NCI-H1417 (cell line): ENCODE measurements around the gene DNAJB5.
"Not testable (repeated sequence)": the region's sequence is repeated elsewhere in the genome, so short reads cannot be mapped to it uniquely, and the experiment has no call there.

Experiments
- DNase-seq, 3 experiments: peaks; one replicate each; lab custom pipeline; 2025; lab: John Stamatoyannopoulos, UW

The DNAJB5 gene

GRCh38 chr9:34989003-34989945 is at the start of gene DNAJB5:
DNAJB5 (plus strand) TSS chr9:34989745; CDS start chr9:34990631, 886 bp downstream.
- DNase-seq = peak; percentile 93 to 98 (median 95)

DNA sequence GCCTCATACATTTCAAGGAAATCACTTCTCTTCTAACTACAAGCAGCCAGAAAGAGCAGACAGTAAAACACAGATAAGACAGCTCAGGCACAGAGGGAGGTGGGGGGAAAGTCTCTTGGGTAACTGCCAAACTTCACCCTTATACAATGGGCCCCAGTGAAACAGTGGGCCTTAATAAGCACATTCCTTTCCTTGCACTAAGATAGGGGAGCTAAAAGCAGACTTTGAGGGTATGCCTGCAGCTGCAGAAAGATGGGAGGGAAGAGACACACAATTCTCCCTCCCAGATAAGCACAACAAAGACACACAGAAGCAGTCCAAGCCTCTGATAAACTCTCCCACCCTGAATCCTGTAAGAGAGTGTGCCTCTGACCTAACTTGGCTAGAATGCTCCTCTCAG is 49.6 kb upstream of the DNAJB5 start:
- DNase-seq = not testable (repeated sequence)

DNA sequence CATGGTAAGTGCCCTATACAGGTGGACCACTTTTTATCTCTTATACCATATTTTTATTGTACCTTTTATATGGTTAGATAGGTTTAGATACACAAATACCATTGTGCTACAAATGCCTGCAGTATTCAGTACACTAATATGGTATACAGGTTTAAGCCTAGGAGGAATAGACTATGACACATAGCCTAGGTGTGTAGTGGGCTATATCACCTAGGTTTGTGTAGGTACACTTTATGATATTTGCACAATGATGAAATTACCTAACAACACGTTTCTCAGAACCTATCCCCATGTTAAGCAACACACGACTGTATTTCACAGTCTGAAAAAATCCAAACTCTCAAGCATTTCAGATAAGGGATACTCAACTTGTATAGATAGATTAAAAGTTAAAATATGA is 41.1 kb upstream of the DNAJB5 start:
- no peak for DNase-seq

DNA sequence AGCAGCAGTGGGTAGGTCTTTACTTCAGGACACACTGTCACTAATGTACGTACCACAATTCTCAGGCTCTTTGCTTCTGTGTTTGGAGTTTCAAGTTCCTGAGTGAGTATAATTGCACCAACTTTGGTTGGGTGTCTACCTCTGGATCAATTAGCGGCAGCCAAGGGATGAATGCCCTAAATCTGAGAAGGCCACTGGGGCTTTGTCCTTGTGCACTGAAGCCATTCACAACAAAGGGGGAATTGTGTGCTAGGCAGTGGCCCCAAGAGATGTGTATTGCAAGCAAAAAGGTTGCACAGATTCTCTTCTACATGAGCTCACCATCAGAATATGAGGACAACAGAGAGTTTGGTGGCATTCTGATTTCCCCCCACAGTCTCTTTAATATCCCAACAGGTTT is 35.3 kb upstream of the DNAJB5 start:
- no peak for DNase-seq

DNA sequence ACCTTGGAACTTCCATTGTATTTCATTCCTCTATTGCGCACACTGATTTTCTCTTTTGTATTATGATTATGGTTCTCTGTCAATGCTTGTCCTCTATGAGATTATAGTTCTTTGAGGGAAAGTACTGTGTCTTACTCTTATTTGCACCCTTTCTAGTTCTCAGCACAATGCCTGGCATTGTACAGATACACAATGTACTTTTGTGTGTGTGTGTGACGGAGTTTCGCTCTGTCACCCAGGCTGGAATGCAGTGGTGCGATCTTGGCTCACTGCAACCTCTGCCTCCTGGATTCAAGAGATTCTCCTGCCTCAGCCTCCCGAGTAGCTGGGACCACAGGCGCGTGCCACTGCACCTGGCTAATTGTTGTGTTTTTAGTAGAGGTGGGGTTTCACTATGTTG is 33.5 kb upstream of the DNAJB5 start:
- not testable (repeated sequence) for DNase-seq

GRCh38 chr9:34956648-34957047 is 32.9 kb upstream of the DNAJB5 start:
- DNase-seq = no peak

DNA sequence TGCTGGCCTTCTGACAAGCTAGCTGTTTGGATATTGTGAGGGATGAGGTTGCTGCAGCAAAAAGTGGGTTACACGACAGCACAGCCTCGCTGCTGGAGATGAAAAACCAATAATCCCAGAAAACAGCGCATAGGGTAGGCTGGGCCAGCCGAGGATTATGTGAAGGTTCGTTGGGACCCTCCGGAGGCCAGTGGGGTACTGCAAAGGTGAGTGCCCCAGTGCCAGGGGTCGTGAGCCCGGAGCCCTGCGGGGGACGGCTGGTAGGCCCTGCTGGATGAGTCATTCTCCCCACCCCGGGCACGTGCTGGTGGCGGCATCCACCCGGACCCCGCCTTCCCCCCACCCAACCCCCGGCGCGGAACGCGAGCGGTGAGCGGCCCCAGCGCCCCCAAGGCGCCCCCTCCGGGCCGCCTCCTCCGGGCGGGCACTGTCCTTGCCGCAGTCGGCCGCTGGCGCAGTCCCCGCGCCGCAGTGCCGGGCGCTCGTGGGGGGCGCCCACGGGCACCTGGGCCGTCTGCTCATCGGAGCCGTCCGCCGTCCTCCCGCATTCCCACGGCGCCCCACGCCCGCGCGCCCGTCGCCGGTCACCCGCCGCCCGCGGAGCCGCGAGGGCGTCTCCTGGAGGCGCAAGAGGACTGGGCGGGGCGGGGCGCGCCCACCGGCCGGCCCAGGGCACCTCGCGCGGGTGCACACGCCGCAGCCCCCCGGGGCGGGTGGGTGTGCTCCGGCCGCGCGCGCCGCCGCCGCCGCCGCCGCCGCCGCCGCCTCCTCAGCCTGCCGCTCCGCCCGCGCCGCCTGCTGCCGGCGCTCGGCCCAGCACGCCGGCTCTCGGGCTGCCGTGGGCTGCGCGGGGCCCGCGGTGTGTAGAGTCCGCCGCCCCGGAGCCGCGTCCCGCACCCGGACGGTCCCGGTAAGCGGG is 31.8 kb upstream of the DNAJB5 start, which contains the start of gene PHF24:
Gene PHF24 (plus strand): TSS at position 794 of the 919 bp plus-strand sequence. CDS start 13,014 bp downstream, outside the sequence.
- peak; percentile 2 to 23 (median 4) for DNase-seq

DNA sequence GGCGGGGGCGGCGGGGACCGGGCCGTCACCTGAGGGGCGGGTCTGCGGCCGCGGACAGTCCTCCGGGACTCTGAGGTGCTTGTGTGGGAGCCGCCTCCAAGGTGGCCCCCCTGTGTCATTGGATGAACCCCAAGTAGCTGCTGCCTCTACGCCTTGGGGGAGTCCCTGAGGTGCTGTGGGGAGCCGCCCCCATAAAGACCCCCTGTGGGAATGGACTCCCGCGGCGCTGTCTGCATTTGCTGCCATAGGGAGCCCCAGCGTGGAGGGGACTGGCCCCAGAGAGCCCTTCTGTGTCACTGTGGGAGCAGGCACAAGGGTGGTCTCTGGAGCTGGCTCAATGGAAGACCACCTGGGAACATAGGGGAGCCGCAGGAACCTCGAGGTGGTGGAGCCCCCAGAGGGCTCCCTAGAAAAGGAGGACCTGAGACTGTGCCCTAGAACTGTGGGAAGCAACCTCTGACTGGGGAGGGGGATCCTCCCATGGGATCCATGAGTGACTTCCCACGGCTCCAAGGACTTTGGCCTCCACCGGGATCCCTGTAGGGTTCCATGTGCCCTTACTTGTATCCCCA is 31.0 kb upstream of the DNAJB5 start:
- no peak for DNase-seq

- no peak for DNase-seq
These were observed 30.1 kb upstream of the DNAJB5 start for GRCh38 chr9:34959461-34959860.

GRCh38 chr9:34961574-34962490 is 27.7 kb upstream of the DNAJB5 start:
- DNase-seq = no peak

DNA sequence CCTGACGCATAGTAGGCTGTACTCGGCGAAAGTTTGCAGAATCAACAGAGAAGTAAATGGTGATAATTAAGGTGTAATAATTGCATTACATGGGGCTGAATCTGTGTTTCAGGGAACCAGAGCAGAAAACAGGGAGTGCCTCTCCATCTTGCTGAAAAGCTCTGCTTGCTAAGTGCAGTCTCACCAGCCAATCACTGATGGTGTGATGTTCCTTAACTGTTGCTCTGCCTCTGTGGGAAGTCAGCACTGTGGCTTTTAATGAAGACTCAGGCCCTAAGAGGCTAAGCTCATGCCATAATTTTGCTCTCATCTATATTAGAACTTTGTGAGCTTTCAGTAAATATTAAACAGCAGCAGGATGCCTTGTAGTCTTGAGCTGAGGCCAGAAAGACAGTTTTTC is 27.0 kb upstream of the DNAJB5 start:
- DNase-seq = peak in 1 of 3 experiments; percentile 5

DNA sequence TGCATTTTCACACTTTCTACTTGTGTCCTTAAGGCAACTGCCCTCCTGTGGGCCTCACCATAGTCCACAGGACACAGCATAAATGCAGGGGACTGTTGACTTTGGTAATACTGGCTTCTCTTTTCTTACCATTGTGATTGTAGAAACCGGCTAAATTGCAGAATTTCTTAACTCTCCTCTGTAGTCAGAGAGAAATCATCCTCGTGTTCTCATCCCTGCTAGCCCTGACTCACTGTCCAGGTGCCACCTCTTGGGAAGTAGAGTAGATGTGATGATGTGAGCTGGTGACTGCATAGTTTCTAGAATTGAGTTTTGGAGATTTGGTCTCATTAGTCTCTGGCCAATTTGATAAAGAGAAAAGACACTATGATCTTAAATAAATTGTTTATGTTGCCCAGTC is 26.0 kb upstream of the DNAJB5 start:
- DNase-seq = no peak

DNA sequence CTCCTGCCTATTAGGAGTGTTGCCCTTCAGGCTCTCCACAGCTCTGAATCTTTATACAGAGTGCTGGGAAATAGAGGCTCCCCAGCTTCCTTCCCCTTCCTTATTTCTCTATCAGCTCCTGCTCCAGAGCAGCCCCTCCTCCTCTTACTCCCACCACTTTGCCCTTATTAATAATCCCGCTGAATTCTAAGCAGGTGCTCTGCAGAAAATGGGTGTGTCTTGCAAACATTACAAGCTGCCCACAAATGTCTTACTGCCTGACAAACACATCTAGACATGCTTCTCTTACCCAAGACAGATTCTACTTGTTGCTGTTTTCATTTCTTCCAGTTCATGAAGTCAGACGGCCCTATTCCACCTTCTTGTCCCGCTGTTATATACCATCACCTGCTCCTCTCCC is 25.1 kb upstream of the DNAJB5 start:
- DNase-seq = peak in 1 of 3 experiments; percentile 6

DNA sequence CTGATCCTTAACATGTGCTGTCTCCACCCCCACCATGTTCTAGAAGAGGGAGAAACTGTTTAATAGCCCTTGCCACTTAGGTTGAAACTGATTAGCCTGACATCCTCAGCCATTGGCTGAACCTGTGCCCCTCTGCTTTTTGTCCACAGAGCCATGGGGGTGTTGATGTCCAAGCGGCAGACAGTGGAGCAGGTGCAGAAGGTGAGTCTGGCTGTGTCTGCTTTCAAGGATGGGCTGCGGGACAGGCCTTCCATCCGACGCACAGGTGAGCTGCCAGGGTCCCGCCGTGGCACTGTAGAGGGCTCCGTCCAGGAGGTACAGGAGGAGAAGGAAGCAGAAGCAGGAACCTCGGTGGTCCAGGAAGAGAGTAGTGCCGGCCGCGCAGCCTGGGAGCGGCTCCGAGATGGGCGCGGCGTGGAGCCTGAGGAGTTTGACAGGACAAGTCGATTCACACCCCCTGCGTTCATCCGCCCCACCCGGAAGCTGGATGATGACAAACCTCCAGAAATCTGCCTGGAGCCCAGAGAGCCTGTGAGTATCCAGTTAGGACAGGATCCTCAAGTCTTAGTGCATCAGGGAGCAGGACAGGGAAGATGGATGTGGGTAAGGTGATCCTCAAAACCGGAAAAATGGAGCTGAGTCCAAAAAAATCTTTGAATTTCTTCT is 18.3 kb upstream of the DNAJB5 start:
- no peak for DNase-seq

DNA sequence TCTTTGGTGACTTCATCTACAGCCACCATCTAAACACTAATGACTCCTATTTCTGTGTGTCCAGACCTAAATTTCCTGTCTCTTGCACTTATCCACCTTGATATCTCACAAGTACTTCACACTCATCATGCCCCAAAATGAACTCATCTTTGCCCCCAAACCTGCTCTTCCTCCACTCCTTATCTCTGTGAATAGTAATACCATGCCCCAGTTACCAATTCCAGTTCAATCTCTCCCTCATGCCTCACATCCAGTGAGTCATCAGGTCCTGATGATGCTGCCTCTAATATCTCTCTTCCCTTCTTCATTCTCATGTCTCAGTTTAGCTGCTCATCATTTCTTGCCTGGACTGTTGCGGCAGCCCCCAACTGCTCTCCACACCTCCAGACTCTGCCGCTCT is 14.9 kb upstream of the DNAJB5 start:
- DNase-seq = no peak

DNA sequence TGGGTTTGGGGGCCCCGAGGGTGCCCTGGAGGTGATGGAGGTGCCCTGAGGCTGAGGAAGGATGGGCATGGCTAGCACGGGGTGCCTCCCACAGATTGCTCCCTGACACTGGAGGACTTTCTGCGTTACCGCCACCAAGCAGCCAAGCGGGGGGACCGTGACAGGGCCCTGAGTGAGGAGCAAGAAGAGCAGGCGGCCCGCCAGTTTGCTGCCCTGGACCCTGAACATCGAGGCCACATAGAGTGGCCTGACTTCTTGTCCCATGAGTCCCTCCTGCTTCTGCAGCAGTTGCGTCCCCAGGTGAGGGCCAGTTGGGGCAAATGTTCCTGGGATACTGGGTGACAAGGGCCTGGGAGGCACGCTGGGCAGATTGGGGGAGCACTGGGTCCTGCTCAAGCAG is 13.1 kb upstream of the DNAJB5 start:
- no peak for DNase-seq

GRCh38 chr9:34976992-34977391 is 12.6 kb upstream of the DNAJB5 start:
- DNase-seq = no peak

GRCh38 chr9:34980181-34980761 is 9.3 kb upstream of the DNAJB5 start:
- no peak for DNase-seq

GRCh38 chr9:34982361-34982760 is 7.2 kb upstream of the DNAJB5 start:
- DNase-seq = peak in 1 of 3 experiments; percentile 8

GRCh38 chr9:34983209-34983608 is 6.3 kb upstream of the DNAJB5 start:
- DNase-seq = peak in 1 of 3 experiments; percentile 2
